Measurements from ENCODE around the gene ITGB6.

Gene ITGB6

GRCh38 chr2:160075171-160075570 is 124.9 kb downstream of the ITGB6 start (continued):
- TF ChIP-seq TSHZ2 (CRISPR knock-in tag; IDR thresholded peaks at IDR 0.05) (no peak), TCF4 (CRISPR knock-in tag; IDR thresholded peaks at IDR 0.05; ENCODE audit: borderline replicate concordance) (no peak), ZFP30 (CRISPR knock-in tag; IDR thresholded peaks at IDR 0.05) (no peak), ISL1 (CRISPR knock-in tag; IDR thresholded peaks at IDR 0.05) (no peak), SNAI2 (CRISPR knock-in tag; IDR thresholded peaks at IDR 0.05) (no peak)

GRCh38 chr2:160073284-160073888 is 126.7 kb downstream of the ITGB6 start:
- no peak for ATAC-seq

DNA sequence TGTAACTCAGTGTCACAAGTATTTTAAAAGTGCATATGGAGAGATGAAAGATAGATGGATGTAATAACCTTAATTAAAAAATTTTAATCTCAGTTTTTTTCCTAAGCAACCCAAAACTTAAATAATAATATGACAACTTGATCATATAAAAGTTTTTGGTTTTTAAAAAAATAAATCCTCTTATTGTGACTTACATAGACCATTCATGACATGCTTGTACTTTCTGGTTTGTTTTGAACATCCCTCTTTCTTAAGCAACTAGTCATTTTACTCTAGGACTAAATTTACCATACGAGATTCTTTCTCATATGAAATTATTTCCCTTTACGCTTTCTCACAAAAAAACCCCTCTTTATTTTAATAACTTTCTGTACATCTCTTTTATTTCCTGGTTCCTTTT is 131.2 kb downstream of the ITGB6 start:
- TF ChIP-seq CREB5 (CRISPR knock-in tag; IDR thresholded peaks at IDR 0.05; ENCODE audit: low read depth) = no peak
- no peak for TF ChIP-seq ZFP3 (CRISPR knock-in tag; IDR thresholded peaks at IDR 0.05)
- TF ChIP-seq ARNTL (CRISPR knock-in tag; IDR thresholded peaks at IDR 0.05; ENCODE audit: borderline replicate concordance, low read depth) = no peak
- TF ChIP-seq ZC3H10 (CRISPR knock-in tag; IDR thresholded peaks at IDR 0.05) = no peak
- TF ChIP-seq RARB (CRISPR knock-in tag; IDR thresholded peaks at IDR 0.05) = no peak
- no peak for TF ChIP-seq ZNF565 (CRISPR knock-in tag; conservative IDR thresholded peaks at IDR 0.05; ENCODE audit: low read depth)
- no peak for TF ChIP-seq GLIS3 (CRISPR knock-in tag; IDR thresholded peaks at IDR 0.05)
- TF ChIP-seq TSHZ2 (CRISPR knock-in tag; IDR thresholded peaks at IDR 0.05) = no peak
- TF ChIP-seq PATZ1 (CRISPR knock-in tag; IDR thresholded peaks at IDR 0.05; ENCODE audit: borderline replicate concordance) = no peak
- no peak for TF ChIP-seq ZNF70 (CRISPR knock-in tag; IDR thresholded peaks at IDR 0.05)
- TF ChIP-seq TOX (CRISPR knock-in tag; IDR thresholded peaks at IDR 0.05; ENCODE audit: borderline replicate concordance) = no peak
- TF ChIP-seq ZFP30 (CRISPR knock-in tag; IDR thresholded peaks at IDR 0.05) = no peak
- no peak for TF ChIP-seq PPARA (CRISPR knock-in tag; IDR thresholded peaks at IDR 0.05; ENCODE audit: borderline replicate concordance)
- TF ChIP-seq BACH2 (CRISPR knock-in tag; IDR thresholded peaks at IDR 0.05; ENCODE audit: borderline replicate concordance) = no peak
- no peak for TF ChIP-seq CSDC2 (CRISPR knock-in tag; IDR thresholded peaks at IDR 0.05)
- no peak for TF ChIP-seq ZNF8 (CRISPR knock-in tag; IDR thresholded peaks at IDR 0.05)
- no peak for TF ChIP-seq CSRNP3 (CRISPR knock-in tag; IDR thresholded peaks at IDR 0.05)
- no peak for TF ChIP-seq ISL1 (CRISPR knock-in tag; IDR thresholded peaks at IDR 0.05)
- no peak for TF ChIP-seq TCF4 (CRISPR knock-in tag; IDR thresholded peaks at IDR 0.05; ENCODE audit: borderline replicate concordance)
- no peak for TF ChIP-seq SNAI2 (CRISPR knock-in tag; IDR thresholded peaks at IDR 0.05)
- no peak for ATAC-seq

More at GRCh38 chr2:160073284-160073888, 126.7 kb downstream of the ITGB6 start:
- TF ChIP-seq RARB (CRISPR knock-in tag; IDR thresholded peaks at IDR 0.05) = no peak
- TF ChIP-seq GLIS3 (CRISPR knock-in tag; IDR thresholded peaks at IDR 0.05) = no peak
- TF ChIP-seq ESRRG (CRISPR knock-in tag; IDR thresholded peaks at IDR 0.05) = no peak
